Spinal cord (tissue), 10 donors: Measurements from ENCODE around the gene STAB1. TPM values are rescaled to one million over a fixed set of nuclear protein-coding genes. Genes with fewer than 3 reads are reported as not detected.

ENCODE experiments used
- DNase-seq, 6 donors: peaks; one replicate each; pipeline versions ENCODE4 v3.0.0 to v3.0.0-alpha.2; 2013 to 2015; ENCODE audit warnings: low spot score in 6 of 6, low read depth in 4 of 6
- H3K27ac ChIP-seq: one replicate; pipeline ENCODE4 v1.5.1; 2013; ENCODE audit warnings: low read depth, low read length, control low read depth
- H3K27me3 ChIP-seq: one replicate; pipeline ENCODE4 v1.6.1; 2013; ENCODE audit warnings: low read length; ENCODE audit not compliant: control insufficient read depth, insufficient read depth
- H3K36me3 ChIP-seq: one replicate; pipeline ENCODE4 v1.6.1; 2013; ENCODE audit warnings: low read length; ENCODE audit not compliant: control insufficient read depth, insufficient read depth
- H3K4me1 ChIP-seq: one replicate; pipeline ENCODE4 v1.6.1; 2013; ENCODE audit warnings: low read length; ENCODE audit not compliant: control insufficient read depth, insufficient read depth
- H3K4me3 ChIP-seq: one replicate; pipeline ENCODE4 v1.5.1; 2013; ENCODE audit warnings: low read depth, low read length, control low read depth
- H3K9me3 ChIP-seq: one replicate; pipeline ENCODE4 v1.6.1; 2013; ENCODE audit warnings: low read length; ENCODE audit not compliant: control insufficient read depth, insufficient read depth
- WGBS: methylation state at CpG from one replicate; pipeline ENCODE4 v1.1.5; 2013; ENCODE audit warnings: missing lambda C conversion rate; ENCODE audit not compliant: insufficient coverage; 5-methylcytosine and 5-hydroxymethylcytosine counted together
- polyA plus RNA-seq, 2 donors: library from polyadenylated mRNA; unstranded; fragments of 120-200 nt; gene quantifications; one replicate each; pipeline ENCODE4 v1.2.1, GENCODE V29; 2013; ENCODE audit not compliant: insufficient read length in 2 of 2
- total RNA-seq, 2 donors: library from RNA; depleted of rRNA in 1 of 2; stranded (reverse); fragments of 120-200 nt in 1 of 2; fragments of >200 nt in 1 of 2; gene quantifications; one replicate each; pipeline versions ENCODE4 v1.2.3 to v1.2.4, GENCODE V29; 2013 to 2014
- donor health status: healthy.

The STAB1 gene
- total and polyA plus RNA-seq, 4 donors: 34.5 to 79.7 (median 38.3) TPM

DNA sequence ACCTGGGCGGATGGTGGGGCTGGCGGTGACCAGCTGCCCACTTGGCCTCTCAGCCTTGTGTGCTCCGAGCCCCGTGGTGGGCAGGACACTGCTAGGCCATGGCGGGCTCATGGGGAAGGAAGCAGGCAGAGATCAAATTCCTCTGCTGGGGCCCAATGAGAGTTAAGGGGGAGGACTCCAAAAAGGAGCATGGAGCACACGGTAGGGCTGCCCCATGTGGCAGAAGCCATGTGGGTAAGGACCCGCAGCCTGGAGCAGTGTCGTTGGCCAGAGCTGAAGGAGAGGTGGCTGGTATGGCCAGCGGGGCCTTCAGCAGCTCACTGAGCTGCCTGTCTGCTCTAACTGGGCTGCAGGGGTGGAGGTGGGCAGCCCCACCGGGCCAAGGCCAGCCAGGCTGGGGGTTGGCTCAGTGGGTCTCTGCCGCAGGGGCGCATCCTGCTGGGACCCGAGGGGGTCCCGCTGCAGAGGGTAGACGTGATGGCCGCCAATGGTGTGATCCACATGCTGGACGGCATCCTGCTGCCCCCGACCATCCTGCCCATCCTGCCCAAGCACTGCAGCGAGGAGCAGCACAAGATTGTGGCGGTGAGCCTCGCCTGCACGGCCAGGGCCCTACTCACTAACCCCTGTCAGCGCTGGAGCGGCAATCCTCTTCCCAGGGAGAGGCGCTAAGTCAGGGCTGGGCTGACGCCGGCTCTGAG is 11.3 kb downstream of the STAB1 start:
- H3K4me1 ChIP-seq: no peaks in the 10 kb centered on the region
- H3K36me3 ChIP-seq: peaks cover 2% of the 10 kb centered on the region
- 79% methylated on average over 25 of the region's 27 CpGs for WGBS
- no peaks in the 10 kb centered on the region for H3K27me3 ChIP-seq
- H3K9me3 ChIP-seq: no peaks in the 10 kb centered on the region
- DNase-seq: no peak
- H3K4me3 ChIP-seq: no peak overlapping the region
- no peak overlapping the region for H3K27ac ChIP-seq

DNA sequence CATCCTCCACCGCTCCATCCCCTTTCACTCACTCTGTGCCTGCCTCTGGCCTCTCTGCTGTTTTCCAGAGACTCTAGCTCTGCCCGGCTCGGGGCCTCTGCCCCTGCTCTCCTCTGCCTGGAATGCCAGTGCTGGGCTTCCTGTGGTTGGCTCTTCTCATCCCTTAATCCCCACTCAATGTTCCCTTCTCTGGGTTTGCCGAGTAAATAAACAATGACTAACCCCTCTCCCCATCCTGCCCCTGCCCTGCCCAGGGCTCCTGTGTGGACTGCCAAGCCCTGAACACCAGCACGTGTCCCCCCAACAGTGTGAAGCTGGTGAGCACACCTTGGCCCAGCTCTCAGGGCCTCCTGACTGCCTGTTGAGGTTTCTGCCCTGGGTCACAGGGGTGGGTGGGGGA is 12.2 kb downstream of the STAB1 start:
- Histone ChIP-seq H3K36me3 (peaks cover 2% of the 10 kb centered on the region), H3K4me1 (no peaks in the 10 kb centered on the region), H3K4me3 (no peak overlapping the region), H3K9me3 (no peaks in the 10 kb centered on the region), H3K27ac (no peak overlapping the region), H3K27me3 (no peaks in the 10 kb centered on the region)
- no peak for DNase-seq
- 81% methylated on average over 4 of the region's 5 CpGs for whole genome bisulfite sequencing

DNA sequence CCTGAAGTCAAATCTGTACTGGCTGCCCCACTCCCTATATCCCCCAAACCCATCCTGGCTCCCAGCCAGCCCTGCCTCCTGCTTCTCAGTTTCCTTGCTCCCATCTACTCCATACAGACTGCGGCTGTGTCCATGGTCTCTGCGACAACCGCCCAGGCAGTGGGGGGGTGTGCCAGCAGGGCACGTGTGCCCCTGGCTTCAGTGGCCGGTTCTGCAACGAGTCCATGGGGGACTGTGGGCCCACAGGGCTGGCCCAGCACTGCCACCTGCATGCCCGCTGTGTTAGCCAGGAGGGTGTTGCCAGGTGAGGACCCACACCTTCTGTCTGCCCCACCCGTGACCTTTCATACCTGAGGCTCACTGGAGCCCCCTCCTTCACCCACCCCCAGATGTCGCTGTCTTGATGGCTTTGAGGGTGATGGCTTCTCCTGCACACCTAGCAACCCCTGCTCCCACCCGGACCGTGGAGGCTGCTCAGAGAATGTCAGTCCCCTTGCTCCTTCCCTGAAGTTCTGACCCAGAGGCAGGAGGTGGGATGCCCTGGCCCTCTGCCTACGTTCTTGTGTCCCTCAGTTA is 14.7 kb downstream of the STAB1 start:
- Histone ChIP-seq H3K9me3 (no peaks in the 10 kb centered on the region), H3K4me1 (no peaks in the 10 kb centered on the region), H3K36me3 (peaks cover 3% of the 10 kb centered on the region), H3K27me3 (no peaks in the 10 kb centered on the region), H3K27ac (no peak overlapping the region), H3K4me3 (no peak overlapping the region)
- WGBS: 48% methylated on average over 12 of the region's 12 CpGs
- DNase-seq: no peak

DNA sequence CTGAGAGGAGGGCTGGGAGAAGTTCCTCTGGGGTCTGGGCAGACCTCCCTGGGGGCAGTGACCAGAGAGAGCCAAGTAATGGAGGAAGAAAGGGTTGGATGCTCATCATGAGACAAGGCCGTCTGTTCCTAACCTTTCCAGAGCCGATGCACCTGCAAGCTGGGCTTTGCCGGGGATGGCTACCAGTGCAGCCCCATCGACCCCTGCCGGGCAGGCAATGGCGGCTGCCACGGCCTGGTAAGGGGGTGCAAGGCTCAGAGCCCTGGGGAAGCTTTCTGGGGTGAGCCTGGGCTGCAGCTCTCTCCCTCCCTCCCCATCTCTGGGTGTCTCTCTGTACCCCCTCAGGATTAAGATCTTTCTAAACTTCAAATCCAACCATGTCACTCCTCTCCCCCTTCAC is 16.4 kb downstream of the STAB1 start:
- no peak overlapping the region for H3K27ac ChIP-seq
- no peak for DNase-seq
- H3K36me3 ChIP-seq: peaks cover 3% of the 10 kb centered on the region
- H3K27me3 ChIP-seq: no peaks in the 10 kb centered on the region
- no peak overlapping the region for H3K4me3 ChIP-seq
- 69% methylated on average over 7 of the region's 7 CpGs for WGBS
- H3K4me1 ChIP-seq: no peaks in the 10 kb centered on the region
- no peaks in the 10 kb centered on the region for H3K9me3 ChIP-seq

DNA sequence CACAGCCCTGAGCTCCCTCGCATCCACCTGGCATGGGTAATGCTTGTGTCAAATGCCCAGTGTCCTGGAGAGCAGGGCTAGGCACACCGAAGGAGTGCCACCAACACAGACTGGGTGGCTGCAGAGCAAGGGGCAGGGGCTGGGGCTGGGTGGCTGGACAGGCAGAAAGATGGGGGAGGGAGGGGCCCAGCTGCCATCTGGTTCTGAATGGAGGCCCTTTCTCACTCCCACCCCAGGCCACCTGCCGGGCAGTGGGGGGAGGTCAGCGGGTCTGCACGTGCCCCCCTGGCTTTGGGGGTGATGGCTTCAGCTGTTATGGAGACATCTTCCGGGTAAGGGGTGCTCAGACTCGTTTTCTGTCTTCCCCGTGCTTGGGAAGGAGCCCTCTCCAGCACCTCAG is 17.0 kb downstream of the STAB1 start:
- Histone ChIP-seq H3K4me3 (no peak overlapping the region), H3K36me3 (peaks cover 3% of the 10 kb centered on the region), H3K4me1 (no peaks in the 10 kb centered on the region), H3K9me3 (no peaks in the 10 kb centered on the region), H3K27ac (no peak overlapping the region), H3K27me3 (no peaks in the 10 kb centered on the region)
- 70% methylated on average over 2 of the region's 8 CpGs for WGBS
- DNase-seq: no peak

DNA sequence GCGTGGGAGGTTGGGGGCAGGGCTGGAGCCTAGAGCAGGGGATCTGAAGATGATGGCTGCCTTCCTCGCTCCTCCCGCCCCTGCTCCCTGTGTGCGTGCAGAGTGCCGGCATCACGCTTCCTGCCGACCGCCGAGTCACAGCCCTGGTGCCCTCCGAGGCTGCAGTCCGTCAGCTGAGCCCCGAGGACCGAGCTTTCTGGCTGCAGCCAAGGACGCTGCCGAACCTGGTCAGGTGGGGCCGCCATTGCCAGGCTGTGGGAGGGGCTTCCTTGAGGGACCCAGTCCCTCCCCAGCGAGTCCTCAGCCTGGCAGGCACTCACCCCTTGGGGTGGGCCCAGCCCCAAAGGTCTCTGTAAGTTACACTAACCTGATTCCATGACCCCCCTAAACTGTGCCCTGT is 17.6 kb downstream of the STAB1 start:
- Histone ChIP-seq H3K4me1 (no peaks in the 10 kb centered on the region), H3K27ac (no peak overlapping the region), H3K36me3 (peaks cover 3% of the 10 kb centered on the region), H3K9me3 (no peaks in the 10 kb centered on the region), H3K4me3 (no peak overlapping the region), H3K27me3 (no peaks in the 10 kb centered on the region)
- no peak for DNase-seq
- 69% methylated on average over 16 of the region's 17 CpGs for WGBS

DNA sequence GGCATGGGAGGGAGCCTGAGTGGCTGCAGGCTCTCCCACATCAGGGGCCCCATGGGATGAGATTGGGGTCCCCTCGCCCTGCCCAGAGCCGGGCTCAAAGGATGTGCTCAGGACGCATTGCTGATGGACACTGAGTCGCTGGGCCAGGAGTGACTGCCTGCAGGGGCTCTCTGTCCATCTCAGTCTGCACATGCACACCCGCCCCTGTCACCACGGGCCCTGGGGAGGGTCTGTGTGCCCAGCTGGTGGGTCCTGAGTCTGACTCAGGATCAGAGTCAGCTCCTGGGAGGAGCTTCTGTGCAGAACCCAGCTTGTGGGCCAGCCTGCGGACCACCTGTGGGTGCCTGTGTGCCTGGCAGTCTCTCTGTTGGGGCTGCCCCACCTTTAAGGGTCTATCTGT is 18.1 kb downstream of the STAB1 start:
- 84% methylated on average over 7 of the region's 7 CpGs for WGBS
- Histone ChIP-seq H3K36me3 (peaks cover 7% of the 10 kb centered on the region), H3K27me3 (no peaks in the 10 kb centered on the region), H3K4me1 (peaks cover 3% of the 10 kb centered on the region), H3K9me3 (no peaks in the 10 kb centered on the region), H3K4me3 (no peak overlapping the region), H3K27ac (no peak overlapping the region)
- DNase-seq: no peak

DNA sequence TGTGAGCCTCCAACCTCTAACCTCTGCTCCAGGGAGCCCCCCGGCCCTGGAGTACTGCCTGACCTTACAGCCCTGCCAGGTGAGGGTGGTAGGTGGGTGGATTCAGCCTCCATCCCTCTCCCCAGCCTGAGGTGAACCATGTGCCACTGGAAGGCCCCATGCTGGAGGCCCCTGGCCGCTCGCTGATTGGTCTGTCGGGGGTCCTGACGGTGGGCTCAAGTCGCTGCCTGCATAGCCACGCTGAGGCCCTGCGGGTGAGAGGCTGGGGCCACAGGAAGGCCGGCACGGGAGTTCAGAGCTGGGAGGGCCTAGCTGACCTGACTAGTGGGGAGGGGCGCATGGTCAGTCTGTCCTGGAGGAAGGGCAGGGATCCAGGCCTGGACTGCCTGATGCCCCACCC is 19.4 kb downstream of the STAB1 start:
- H3K27me3 ChIP-seq: no peaks in the 10 kb centered on the region
- no peaks in the 10 kb centered on the region for H3K9me3 ChIP-seq
- no peak overlapping the region for H3K4me3 ChIP-seq
- H3K27ac ChIP-seq: no peak overlapping the region
- WGBS: 52% methylated on average over 10 of the region's 11 CpGs
- H3K36me3 ChIP-seq: peaks cover 7% of the 10 kb centered on the region
- peaks cover 13% of the 10 kb centered on the region for H3K4me1 ChIP-seq
- no peak for DNase-seq

DNA sequence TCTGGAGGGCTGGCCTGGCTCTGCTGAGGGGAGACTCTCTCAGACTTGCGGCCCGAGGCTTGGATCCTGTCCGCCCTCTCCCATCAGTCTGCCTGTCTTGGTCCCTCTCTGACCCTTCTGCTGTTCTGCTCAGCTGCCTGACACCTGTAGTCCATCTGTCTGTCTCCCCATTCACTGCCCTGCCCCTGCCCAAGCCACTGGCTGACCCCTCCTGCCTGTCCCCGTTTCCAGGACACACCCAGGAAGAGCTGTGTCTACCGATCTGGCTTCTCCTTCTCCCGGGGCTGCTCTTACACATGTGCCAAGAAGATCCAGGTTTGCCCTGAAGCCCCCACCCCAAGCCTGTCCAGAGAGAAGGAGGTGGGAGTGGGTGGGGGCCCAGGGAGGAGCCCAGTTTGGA is 20.1 kb downstream of the STAB1 start:
- WGBS: 60% methylated on average over 4 of the region's 6 CpGs
- Histone ChIP-seq H3K27ac (no peak overlapping the region), H3K4me3 (no peak overlapping the region), H3K4me1 (peaks cover 13% of the 10 kb centered on the region), H3K27me3 (no peaks in the 10 kb centered on the region), H3K36me3 (peaks cover 8% of the 10 kb centered on the region), H3K9me3 (no peaks in the 10 kb centered on the region)
- no peak for DNase-seq

DNA sequence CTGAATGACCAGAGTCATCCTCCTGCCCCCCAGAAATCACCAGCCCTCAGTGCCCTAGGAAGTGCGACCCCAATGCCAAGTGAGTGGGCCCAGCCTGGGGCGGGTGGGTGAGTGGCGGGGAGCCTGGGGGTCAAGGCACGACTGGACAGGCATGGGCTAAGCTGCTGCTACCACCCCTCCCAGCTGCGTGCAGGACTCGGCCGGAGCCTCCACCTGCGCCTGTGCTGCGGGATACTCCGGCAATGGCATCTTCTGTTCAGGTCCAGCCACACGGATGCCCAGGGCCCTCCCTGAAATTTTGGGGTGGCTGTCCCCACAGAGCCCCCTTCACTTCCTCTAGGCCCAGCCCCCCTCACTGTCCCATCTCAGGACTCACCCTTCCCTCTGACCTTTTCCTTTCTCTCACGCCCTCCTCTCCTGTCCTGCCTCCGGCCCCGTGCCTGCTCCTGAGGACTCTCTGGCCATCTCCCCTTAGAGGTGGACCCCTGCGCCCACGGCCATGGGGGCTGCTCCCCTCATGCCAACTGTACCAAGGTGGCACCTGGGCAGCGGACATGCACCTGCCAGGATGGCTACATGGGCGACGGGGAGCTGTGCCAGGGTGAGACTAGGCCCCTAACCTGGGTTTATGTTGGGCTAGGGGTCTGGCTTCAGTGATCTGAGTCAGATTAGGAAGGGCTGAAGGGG is 21.5 kb downstream of the STAB1 start:
- Histone ChIP-seq H3K36me3 (peaks cover 21% of the 10 kb centered on the region), H3K4me3 (no peak overlapping the region), H3K9me3 (no peaks in the 10 kb centered on the region), H3K27me3 (no peaks in the 10 kb centered on the region), H3K4me1 (peaks cover 13% of the 10 kb centered on the region), H3K27ac (no peak overlapping the region)
- no peak for DNase-seq
- WGBS: 91% methylated on average over 19 of the region's 19 CpGs
